HTR-8/SVneo (cell line): ENCODE data around the gene EIF4G2.

ENCODE experiments used
- DNase-seq: peaks from one replicate; pipeline ENCODE4 v3.0.0; 2011; ENCODE audit warnings: low spot score, mixed read lengths; ENCODE audit not compliant: insufficient read length
- FAIRE-seq: peaks from 2 replicates; lab custom pipeline; 2011; peaks lifted over from hg19 to GRCh38; lab: Jason Lieb, UNC

The EIF4G2 gene

DNA sequence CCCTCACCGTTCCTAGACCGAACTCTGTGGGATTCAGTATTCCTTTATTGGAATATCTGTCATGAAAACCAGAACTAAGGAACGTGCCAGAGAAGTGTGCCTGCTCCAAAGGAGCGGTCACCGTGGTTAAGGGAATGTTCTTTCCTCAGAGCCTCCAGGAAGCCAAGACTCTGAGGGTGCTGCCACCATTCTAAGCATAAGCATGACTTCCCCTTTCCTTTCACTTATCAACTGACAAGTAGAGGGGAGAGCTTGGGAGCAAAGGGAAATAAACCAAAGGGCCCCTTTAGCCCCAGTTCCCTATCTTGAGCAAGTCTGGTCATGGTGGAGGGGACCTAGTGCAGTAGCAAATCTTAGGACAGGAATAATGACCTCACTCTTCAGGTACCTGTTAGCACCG lies 30.9 kb downstream of the EIF4G2 start:
- DNase-seq (no peak), FAIRE-seq (no peak)

GRCh38 chr11:10777393-10777793 lies 31.3 kb downstream of the EIF4G2 start:
- DNase-seq = no peak
- FAIRE-seq = no peak

- DNase-seq (no peak), FAIRE-seq (no peak)
Observed at GRCh38 chr11:10774811-10775210, 33.9 kb downstream of the EIF4G2 start.

DNA sequence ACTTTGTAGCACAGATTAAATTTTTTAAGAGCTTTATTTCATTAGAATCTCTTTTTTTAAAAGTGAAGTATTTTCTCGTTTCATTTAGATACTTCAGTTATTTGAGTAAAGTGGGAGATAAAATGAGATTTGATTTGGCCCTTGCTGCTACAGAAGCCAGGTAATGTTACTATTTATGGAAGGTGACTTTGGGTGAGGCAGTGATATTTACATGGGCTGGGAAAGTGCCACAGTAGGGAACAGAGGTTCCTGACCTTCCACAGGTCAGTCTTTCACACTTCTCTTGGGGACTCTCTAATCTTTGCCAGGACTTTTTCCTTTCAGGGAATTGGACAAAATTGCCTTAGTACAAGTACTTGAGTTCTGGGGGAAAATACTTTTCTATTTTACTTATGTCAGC lies 37.3 kb downstream of the EIF4G2 start:
- FAIRE-seq (no peak), DNase-seq (no peak)

GRCh38 chr11:10770626-10771254 lies 38.0 kb downstream of the EIF4G2 start:
- FAIRE-seq (no peak), DNase-seq (peak; percentile 50)

- DNase-seq (no peak), FAIRE-seq (no peak)
Observed at GRCh38 chr11:10764412-10764811, 44.3 kb downstream of the EIF4G2 start.

GRCh38 chr11:10763766-10764165 lies 45.0 kb downstream of the EIF4G2 start:
- no peak for FAIRE-seq
- DNase-seq = no peak

- FAIRE-seq = no peak
Observed at GRCh38 chr11:10762913-10763421, 45.8 kb downstream of the EIF4G2 start.

DNA sequence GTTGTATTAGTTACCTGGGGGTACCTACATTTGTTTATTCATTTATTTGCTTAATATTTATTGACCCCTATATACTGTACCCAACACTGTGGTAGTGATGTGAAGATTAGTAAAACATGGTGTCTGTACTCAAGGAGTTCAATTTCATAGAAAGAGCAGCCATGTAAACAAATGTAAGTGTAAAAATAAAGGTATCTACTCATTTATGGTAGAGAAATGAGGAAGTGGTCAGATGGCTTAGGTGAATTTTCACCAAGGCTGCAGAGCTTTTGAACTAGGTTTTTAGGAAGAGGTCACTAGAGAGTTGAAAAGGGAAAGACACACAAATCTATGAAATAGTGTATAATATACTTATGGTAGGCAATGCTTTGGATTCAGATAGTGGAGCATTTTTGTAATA lies 46.5 kb downstream of the EIF4G2 start:
- FAIRE-seq = no peak

More at GRCh38 chr11:10762913-10763421, 45.8 kb downstream of the EIF4G2 start:
- DNase-seq = no peak

DNA sequence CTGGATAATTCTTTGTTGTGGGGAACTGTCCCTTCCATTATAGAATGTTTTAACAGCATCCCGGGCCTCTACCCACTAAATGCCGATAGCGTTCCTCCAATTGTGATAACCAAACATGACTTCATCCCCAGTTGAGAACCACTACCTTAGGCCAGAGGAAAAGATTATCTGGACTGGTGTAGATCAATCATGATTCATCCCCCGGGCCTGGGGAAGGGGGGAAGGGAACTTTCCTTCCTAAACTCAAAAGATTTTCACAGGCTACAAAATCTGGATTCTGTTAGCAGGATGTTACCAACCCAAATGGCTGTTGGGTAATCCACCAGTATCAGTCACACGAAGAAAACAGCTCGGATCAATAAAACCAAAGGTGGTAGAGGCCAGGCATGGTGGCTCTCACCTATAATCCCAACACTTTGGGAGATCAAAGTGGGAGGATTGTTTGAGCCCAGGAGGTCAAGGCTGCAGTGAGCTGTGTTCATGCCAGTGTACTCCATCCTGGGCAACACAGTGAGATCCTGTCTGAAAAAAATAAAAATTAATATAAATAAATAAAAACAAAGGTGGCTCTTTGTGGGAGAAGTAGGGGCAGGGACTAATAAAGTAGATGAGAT lies 47.5 kb downstream of the EIF4G2 start:
- FAIRE-seq = no peak
- DNase-seq = no peak

More for the DNA sequence above, 46.5 kb downstream of the EIF4G2 start:
- no peak for DNase-seq

- peak; percentile 26 for FAIRE-seq
- no peak for DNase-seq
Observed at GRCh38 chr11:10758957-10759356, 49.8 kb downstream of the EIF4G2 start.

DNA sequence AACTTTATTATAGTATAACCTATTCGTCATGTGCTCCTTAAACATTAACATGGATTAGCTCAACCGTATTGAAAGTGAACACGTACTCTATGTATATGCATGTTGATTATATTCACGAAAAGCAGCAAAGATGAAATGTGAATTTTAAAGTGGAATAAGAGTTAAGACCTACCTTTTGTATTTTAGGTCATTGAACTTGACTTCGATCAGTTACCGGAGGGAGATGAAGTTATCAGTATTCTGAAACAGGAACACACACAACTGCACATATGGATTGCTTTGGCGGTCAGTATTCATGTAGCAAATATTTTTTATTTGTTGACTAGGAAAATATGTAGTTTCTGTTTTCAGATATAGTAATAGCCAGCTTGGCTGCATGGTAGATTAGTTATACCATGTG lies 56.2 kb downstream of the EIF4G2 start:
- DNase-seq (no peak), FAIRE-seq (no peak)

- no peak for FAIRE-seq
Observed at GRCh38 chr11:10752061-10752460, 56.7 kb downstream of the EIF4G2 start.

GRCh38 chr11:10751581-10751940 lies 57.2 kb downstream of the EIF4G2 start:
- FAIRE-seq = no peak
- no peak for DNase-seq

More at GRCh38 chr11:10752061-10752460, 56.7 kb downstream of the EIF4G2 start:
- no peak for DNase-seq

GRCh38 chr11:10750838-10751580 lies 57.7 kb downstream of the EIF4G2 start, which contains the start of gene CTR9:
Gene CTR9 (plus strand): TSS chr11:10751246. CDS start chr11:10751413, 167 bp downstream.
- FAIRE-seq (peak; percentile 72), DNase-seq (peak; percentile 82)

GRCh38 chr11:10749476-10749875 lies 59.2 kb downstream of the EIF4G2 start:
- FAIRE-seq = no peak
- no peak for DNase-seq

- DNase-seq (no peak), FAIRE-seq (no peak)
Observed at GRCh38 chr11:10747733-10748132, 61.0 kb downstream of the EIF4G2 start.
